Left lung (tissue), 14 donors: ENCODE results near the gene KIF22. TPM values are rescaled to one million over a fixed set of nuclear protein-coding genes. Genes with fewer than 3 reads are reported as not detected.
A peak's percentile ranks its signal among the peaks of the same experiment; 100 is the strongest.

ENCODE experiments used
- ATAC-seq: fragments of 200-7000 bp; cut with Tn5 transposase; one replicate; pipeline ENCODE4 v1.9.1; 2020; ENCODE audit warnings: moderate library complexity
- DNase-seq, 4 donors: peaks; one replicate each; pipeline ENCODE4 v3.0.0-alpha.2; 2013 to 2020
- H3K27ac ChIP-seq, 2 donors: fragments of 200-600 bp; sonication (generic) in 1 of 2; one replicate each; pipeline versions ENCODE4 v1.5.0 to v1.8.0; 2020 to 2021
- H3K27me3 ChIP-seq, 2 donors: fragments of 200-600 bp; sonication (generic) in 1 of 2; one replicate each; pipeline versions ENCODE4 v1.5.0 to v1.8.0; 2020 to 2021
- H3K36me3 ChIP-seq, 2 donors: fragments of 200-600 bp; sonication (generic) in 1 of 2; one replicate each; pipeline versions ENCODE4 v1.5.0 to v1.8.0; 2020 to 2021
- H3K4me1 ChIP-seq, 2 donors: fragments of 200-600 bp; one replicate each; pipeline ENCODE4 v1.8.0; 2021
- H3K4me3 ChIP-seq, 2 donors: fragments of 200-600 bp; sonication (generic) in 1 of 2; one replicate each; pipeline versions ENCODE4 v1.5.0 to v1.8.0; 2020 to 2021; ENCODE audit warnings: mild to moderate bottlenecking in 1 of 2
- H3K9me3 ChIP-seq, 2 donors: fragments of 200-600 bp; sonication (generic) in 1 of 2; one replicate each; pipeline versions ENCODE4 v1.5.0 to v1.8.0; 2020 to 2021
- CTCF ChIP-seq, 2 donors: fragments of 200-600 bp; sonication (generic) in 1 of 2; IDR thresholded peaks; one replicate each; pipeline versions ENCODE4 v1.5.0 to v1.8.0; 2021; ENCODE audit warnings: antibody characterized with exemption in 2 of 2
- intact Hi-C, 2 donors: fragments of 100-400 bp; cut with DNase I; formaldehyde crosslinking; loops; one replicate each; pipeline versions ENCODE4 v1.11.2 to v1.14.2; 2022
- long read RNA-seq, 12 donors: library from polyadenylated mRNA in 2 of 12; unstranded in 2 of 12; transcript quantifications; one replicate each; pipeline ENCODE4 v2.0.0 and lab custom pipeline, GENCODE V29; 2019 to 2026
- polyA plus RNA-seq, 6 donors: library from polyadenylated mRNA; unstranded; fragments of 120-200 nt; gene quantifications; one replicate each; pipeline ENCODE4 v1.2.1, GENCODE V29; 2013; ENCODE audit not compliant: insufficient read length in 6 of 6
- total RNA-seq, 2 donors: library from RNA; stranded (reverse); fragmentation: NEBNext Ultra II Directional; extraction: Animal tissue kit (Norgen Biotek cat#: 25700); gene quantifications; one replicate each; pipeline ENCODE4 v1.2.1, GENCODE V29; 2021
- donor health status: DM: no; HTN: yes; CAD: no.
- donor health status: DM: no; HTN: no; CAD: no.

Gene KIF22
- total RNA-seq = 10 to 100 TPM; 24.8 to 32.5 TPM
- polyA plus RNA-seq = 10 to 100 TPM; 48.4 to 92.2 (median 63.9) TPM
- long read RNA-seq, donor 1, transcript KIF22-201 (14 exons, 2,113 nt) = major isoform, 12 of 63 reads
- long read RNA-seq, donor 1, partial matches to known transcripts = 50 of 63 reads
- long read RNA-seq, donor 1, other reads (novel, unspliced or antisense) = 0 of 63 reads
- long read RNA-seq, donor 2, transcript KIF22-201 (14 exons, 2,113 nt) = major isoform, 8 of 55 reads
- long read RNA-seq, donor 2, partial matches to known transcripts = 47 of 55 reads
- long read RNA-seq, donor 2, other reads (novel, unspliced or antisense) = 0 of 55 reads
- long read RNA-seq, donor 3, transcript KIF22-201 (14 exons, 2,113 nt) = major isoform, 21 of 49 reads
- long read RNA-seq, donor 3, partial matches to known transcripts = 28 of 49 reads
- long read RNA-seq, donor 3, other reads (novel, unspliced or antisense) = 0 of 49 reads
- long read RNA-seq, donor 4, transcript KIF22-201 (14 exons, 2,113 nt) = major isoform, 13 of 64 reads
- long read RNA-seq, donor 4, partial matches to known transcripts = 46 of 64 reads
- long read RNA-seq, donor 4, other reads (novel, unspliced or antisense) = 5 of 64 reads
- long read RNA-seq, donor 5, transcript KIF22-201 (14 exons, 2,113 nt) = major isoform, 9 of 46 reads
- long read RNA-seq, donor 5, partial matches to known transcripts = 37 of 46 reads
- long read RNA-seq, donor 5, other reads (novel, unspliced or antisense) = 0 of 46 reads
- long read RNA-seq, donor 6, transcript KIF22-201 (14 exons, 2,113 nt) = major isoform, 14 of 51 reads
- long read RNA-seq, donor 6, partial matches to known transcripts = 37 of 51 reads
- long read RNA-seq, donor 6, other reads (novel, unspliced or antisense) = 0 of 51 reads
- long read RNA-seq, donor 7, transcript KIF22-201 (14 exons, 2,113 nt) = major isoform, 8 of 40 reads
- long read RNA-seq, donor 7, partial matches to known transcripts = 32 of 40 reads
- long read RNA-seq, donor 7, other reads (novel, unspliced or antisense) = 0 of 40 reads
- long read RNA-seq, donor 8, transcript KIF22-201 (14 exons, 2,113 nt) = major isoform, 6 of 39 reads
- long read RNA-seq, donor 8, partial matches to known transcripts = 32 of 39 reads
- long read RNA-seq, donor 8, other reads (novel, unspliced or antisense) = 0 of 39 reads
- long read RNA-seq, donor 9 = 0 reads
- long read RNA-seq, donor 10, transcript KIF22-201 (14 exons, 2,113 nt) = major isoform, 11 of 26 reads
- long read RNA-seq, donor 10, partial matches to known transcripts = 14 of 26 reads
- long read RNA-seq, donor 10, other reads (novel, unspliced or antisense) = 1 of 26 reads
- long read RNA-seq, donor 11 = 0 reads
- long read RNA-seq, donor 12, transcript KIF22-201 (14 exons, 2,113 nt) = major isoform, 10 of 38 reads
- long read RNA-seq, donor 12, partial matches to known transcripts = 28 of 38 reads
- long read RNA-seq, donor 12, other reads (novel, unspliced or antisense) = 0 of 38 reads

DNA sequence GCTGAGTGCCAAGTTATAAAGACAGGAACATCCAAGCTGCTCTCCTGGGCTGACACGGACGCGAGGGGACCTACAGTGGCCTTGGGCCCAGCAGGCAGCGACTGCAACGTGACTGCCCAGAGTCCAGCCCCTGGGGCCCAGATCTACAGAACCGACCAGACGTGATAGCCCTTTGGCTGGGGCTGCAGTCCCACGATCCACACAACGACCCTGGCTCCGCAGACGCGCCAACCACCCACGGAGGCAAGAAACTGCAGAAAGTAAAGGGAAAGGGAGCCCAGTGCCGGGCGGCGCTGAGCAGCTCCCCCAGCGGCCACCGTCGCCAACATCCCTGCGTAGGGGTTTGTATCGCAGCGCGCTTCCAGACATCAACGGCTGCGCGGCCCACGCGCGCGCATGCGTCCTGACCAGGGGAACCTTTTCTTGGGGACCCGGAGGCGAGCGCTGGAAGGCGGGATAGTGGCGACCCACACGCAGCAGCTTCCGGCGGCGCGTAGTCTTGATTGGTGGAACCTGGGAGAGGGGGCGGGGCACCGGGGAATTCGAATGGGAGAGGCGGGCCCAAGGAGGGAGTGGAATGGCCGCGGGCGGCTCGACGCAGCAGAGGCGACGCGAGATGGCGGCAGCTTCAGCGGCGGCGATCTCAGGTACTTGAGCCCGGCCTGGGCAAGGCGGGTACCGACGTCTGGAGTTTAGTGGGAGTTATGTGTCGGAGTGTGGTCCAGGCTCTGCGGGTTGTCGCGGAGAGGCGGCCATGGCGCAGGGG, at the start of gene KIF22:
TSS of gene KIF22 (plus strand) at position 569 of the 766 bp plus-strand sequence. CDS start at position 578, 9 bp downstream.
- TF ChIP-seq CTCF (IDR thresholded peaks at IDR 0.05) = peak; percentile 57 to 80
- no peaks in the 10 kb centered on the region for H3K27me3 ChIP-seq
- ATAC-seq (peak; percentile 98), DNase-seq (peak; percentile 99 to 100 (median 100))
- H3K27ac ChIP-seq = peak within 1 kb of the TSS; percentile 89 to 97
- peaks cover 0 to 34% of the 10 kb centered on the region in 2 donors for H3K4me1 ChIP-seq
- peak within 1 kb of the TSS; percentile 97 for H3K4me3 ChIP-seq
- no peaks in the 10 kb centered on the region for H3K36me3 ChIP-seq
- intact Hi-C loops = no loop called here
- no peaks in the 10 kb centered on the region for H3K9me3 ChIP-seq

DNA sequence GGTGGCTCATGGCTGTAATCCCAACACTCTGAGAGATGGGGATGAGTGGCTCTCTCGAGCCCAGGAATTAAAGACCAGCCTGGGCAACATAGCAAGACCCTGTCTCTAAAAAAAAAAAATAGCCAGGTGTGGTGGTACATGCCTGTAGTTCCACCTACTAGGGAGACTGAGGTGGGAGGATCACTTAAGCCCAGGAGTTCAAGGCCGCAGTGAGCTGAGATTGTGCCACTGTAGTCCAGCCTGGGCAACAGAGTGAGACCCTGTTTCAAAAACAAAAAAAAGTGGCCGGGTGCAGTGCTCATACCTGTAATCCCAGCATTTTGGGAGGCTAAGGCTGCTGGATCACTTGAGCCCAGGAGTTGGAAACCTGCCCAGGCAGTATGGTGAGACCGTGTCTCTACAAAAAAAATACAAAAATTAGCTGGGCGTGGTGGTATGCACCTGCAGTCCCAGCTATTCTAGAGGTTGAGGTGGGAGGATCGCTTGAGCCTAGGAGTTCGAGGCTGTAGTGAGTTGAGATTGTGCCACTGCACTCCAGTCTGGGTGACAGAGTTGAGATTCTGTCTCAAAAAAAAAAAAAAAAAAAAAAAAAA, 47.8 kb upstream of the KIF22 start:
- DNase-seq (no peak), ATAC-seq (no peak)
- Histone ChIP-seq H3K4me1 (peaks cover 0 to 64% of the 10 kb centered on the region in 2 donors), H3K27ac (no peak overlapping the region), H3K9me3 (no peaks in the 10 kb centered on the region), H3K36me3 (no peaks in the 10 kb centered on the region), H3K4me3 (no peak overlapping the region), H3K27me3 (no peaks in the 10 kb centered on the region)
- TF ChIP-seq CTCF (IDR thresholded peaks at IDR 0.05) = no peak
- intact Hi-C loops = no loop called here

GRCh38 chr16:29743475-29743826, 47.1 kb upstream of the KIF22 start:
- H3K36me3 ChIP-seq = no peaks in the 10 kb centered on the region
- no peak for ATAC-seq
- no peak for DNase-seq
- H3K9me3 ChIP-seq = no peaks in the 10 kb centered on the region
- H3K4me1 ChIP-seq = peaks cover 0 to 57% of the 10 kb centered on the region in 2 donors
- intact Hi-C loops = no loop called here
- H3K4me3 ChIP-seq = peak overlapping the region in 1 of 2 donors; percentile 56
- H3K27ac ChIP-seq = peak overlapping the region in 1 of 2 donors; percentile 94
- no peaks in the 10 kb centered on the region for H3K27me3 ChIP-seq
- TF ChIP-seq CTCF (IDR thresholded peaks at IDR 0.05) = no peak

GRCh38 chr16:29743827-29744531, 46.6 kb upstream of the KIF22 start:
- intact Hi-C loops = no loop called here
- H3K4me3 ChIP-seq = peak overlapping the region in 1 of 2 donors; percentile 56
- peak overlapping the region in 1 of 2 donors; percentile 94 for H3K27ac ChIP-seq

More at GRCh38 chr16:29743827-29744531, 46.6 kb upstream of the KIF22 start:
- peaks cover 0 to 52% of the 10 kb centered on the region in 2 donors for H3K4me1 ChIP-seq
- H3K36me3 ChIP-seq = no peaks in the 10 kb centered on the region
- H3K27me3 ChIP-seq = no peaks in the 10 kb centered on the region
- ATAC-seq = no peak
- no peaks in the 10 kb centered on the region for H3K9me3 ChIP-seq
- no peak for TF ChIP-seq CTCF (IDR thresholded peaks at IDR 0.05)
- DNase-seq = no peak
